ENCODE results near the gene PTPRN2. TPM values are rescaled to one million over a fixed set of nuclear protein-coding genes. Genes with fewer than 3 reads are reported as not detected.

PTPRN2 gene
- total and polyA plus RNA-seq, 2 of the 13 experiments (the other 11 are each of a cell fraction or from before 2014, with no cell fraction given) = 2.5 to 24.2 TPM

DNA sequence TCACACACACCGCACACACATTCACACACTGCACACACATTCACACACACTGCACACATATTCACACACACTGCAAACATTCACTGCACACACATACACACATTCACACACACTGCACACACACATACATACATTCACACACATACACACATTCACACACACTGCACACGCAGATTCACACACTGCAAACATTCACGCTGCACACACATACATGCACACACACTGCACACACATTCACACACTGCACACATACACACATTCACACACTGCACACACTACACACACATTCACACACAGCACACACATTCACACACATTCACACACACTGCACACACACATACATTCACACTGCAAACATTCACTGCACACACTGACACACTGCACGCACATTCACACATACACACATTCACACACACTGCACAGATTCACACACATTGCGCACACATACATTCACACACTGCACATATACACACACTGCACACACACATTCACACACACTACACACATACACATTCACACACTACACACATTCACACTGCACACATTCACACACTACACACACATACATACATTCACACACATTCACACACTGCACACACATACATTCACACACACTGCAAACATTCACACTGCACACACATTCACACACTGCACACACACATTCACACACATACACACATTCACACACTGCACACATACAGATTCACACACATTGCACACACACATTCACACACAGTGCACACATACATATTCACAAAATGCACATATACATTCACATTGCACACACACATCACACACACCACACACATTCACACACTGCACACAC, 325.1 kb downstream of the PTPRN2 start:
- peaks cover 39% of the 10 kb centered on the region for H3K4me1 ChIP-seq (ENCODE audit: insufficient read depth, low read length)
- H3K9ac ChIP-seq (ENCODE audit: insufficient read depth, low read depth, low read length) = no peak overlapping the region; the same call in 1 of the 2 replicates
- WGBS (ENCODE audit: low lambda C conversion rate) = 97% methylated on average over 5 of the region's 5 CpGs
- no TSS peak for BruUV-seq (replicated peaks)
- H3K27ac ChIP-seq (ENCODE audit: extremely low read length, insufficient read depth, low read length) = peak overlapping the region; percentile 91
- FAIRE-seq (no peak), DNase-seq (ENCODE audit: low spot score) (no peak), ATAC-seq (no peak)
- peaks cover 6% of the 10 kb centered on the region; the same call in 1 of the 2 replicates for H4K20me1 ChIP-seq (ENCODE audit: insufficient read depth, low read length)
- H3K4me3 ChIP-seq (replicated peaks in 1 of 3; ENCODE audit: insufficient read depth in 1 of 3, low read depth in 2 of 3, low read length in 3 of 3) = 0 out of 6 replicates have a peak overlapping the region, but pooled peaks of 1 of the 3 experiments have one; percentile 70
- in situ Hi-C loops (cut with HindIII; ENCODE audit: extremely low pct_ligation_motif_present, low pct_unique_long_range_greater_than_20kb) (no loop called here), intact Hi-C loops (cut with micrococcal nuclease; ENCODE audit: unreplicated experiment) (loop anchor here (1.0 kb wide), 1 partner anchor 29 kb away; no protein-coding TSS in a partner anchor)
- ChIA-PET CTCF (ENCODE audit: low intra/inter-chr PET ratio, low total read pairs) (no interaction called here), POLR2A (interaction anchor here (1.8 kb wide), 1 partner anchor 10 kb away, joined by 12 read pairs; no protein-coding TSS in a partner anchor)
- no peaks in the 10 kb centered on the region for H3K9me3 ChIP-seq (ENCODE audit: low read length)
- no peak overlapping the region for H2AFZ ChIP-seq (ENCODE audit: low read length)
- peak overlapping the region; percentile 94; the same call in 1 of the 2 replicates for H3K4me2 ChIP-seq (ENCODE audit: low read depth, low read length)
- no peaks in the 10 kb centered on the region for H3K79me2 ChIP-seq (ENCODE audit: insufficient read depth, low read length)
- no peaks in the 10 kb centered on the region for H3K36me3 ChIP-seq (replicated peaks in 1 of 2; ENCODE audit: control insufficient read depth in 1 of 2, insufficient read depth in 2 of 2, low read length in 2 of 2)
- no peaks in the 10 kb centered on the region for H3K27me3 ChIP-seq (ENCODE audit: control insufficient read depth in 1 of 2, insufficient read depth in 2 of 2, low read length in 2 of 2)
- TF ChIP-seq HOXA9 (CRISPR knock-in tag; IDR thresholded peaks at IDR 0.05; ENCODE audit: borderline replicate concordance) (peak; percentile 11; the same call in 1 of the 2 replicates), TBL1XR1 (IDR thresholded peaks at IDR 0.05; ENCODE audit: borderline replicate concordance, low read length, partially characterized antibody) (no peak), PLRG1 (conservative IDR thresholded peaks at IDR 0.05) (peak; percentile 41; the same call in 1 of the 2 replicates), ZNF275 (CRISPR knock-in tag; IDR thresholded peaks at IDR 0.05; ENCODE audit: borderline replicate concordance) (no peak), FOXA1 (IDR thresholded peaks at IDR 0.05) (peak; percentile 42; the same call in 1 of the 2 replicates), FOXA1 (CRISPR knock-in tag; IDR thresholded peaks at IDR 0.05) (no peak), ZNF589 (CRISPR knock-in tag; conservative IDR thresholded peaks at IDR 0.05) (0 out of 2 replicates have a peak, but pooled peaks have one; percentile 28), ZNF646 (CRISPR knock-in tag; IDR thresholded peaks at IDR 0.05) (peak; percentile 10; the same call in 1 of the 2 replicates), ZNF740 (CRISPR knock-in tag; IDR thresholded peaks at IDR 0.05) (no peak), NFRKB (IDR thresholded peaks at IDR 0.05) (peak; percentile 30; the same call in 1 of the 2 replicates), CENPT (CRISPR knock-in tag; IDR thresholded peaks at IDR 0.05; ENCODE audit: low read depth) (no peak), BHLHE40 (IDR thresholded peaks at IDR 0.05; ENCODE audit: low read length) (no peak), RAD51 (IDR thresholded peaks at IDR 0.05; ENCODE audit: borderline replicate concordance) (0 out of 2 replicates have a peak, but pooled peaks have one; percentile 11), LCORL (IDR thresholded peaks at IDR 0.05) (peak; percentile 66), LCORL (CRISPR knock-in tag; IDR thresholded peaks at IDR 0.05) (no peak), REL (CRISPR knock-in tag; conservative IDR thresholded peaks at IDR 0.05) (0 out of 2 replicates have a peak, but pooled peaks have one; percentile 51), ZZZ3 (CRISPR knock-in tag; IDR thresholded peaks at IDR 0.05; ENCODE audit: borderline replicate concordance) (no peak)
